ENCODE measurements around the gene RPS14.
"Not testable (repeated sequence)": the region's sequence is repeated elsewhere in the genome, so short reads cannot be mapped to it uniquely, and the experiment has no call there.

RPS14 gene

DNA sequence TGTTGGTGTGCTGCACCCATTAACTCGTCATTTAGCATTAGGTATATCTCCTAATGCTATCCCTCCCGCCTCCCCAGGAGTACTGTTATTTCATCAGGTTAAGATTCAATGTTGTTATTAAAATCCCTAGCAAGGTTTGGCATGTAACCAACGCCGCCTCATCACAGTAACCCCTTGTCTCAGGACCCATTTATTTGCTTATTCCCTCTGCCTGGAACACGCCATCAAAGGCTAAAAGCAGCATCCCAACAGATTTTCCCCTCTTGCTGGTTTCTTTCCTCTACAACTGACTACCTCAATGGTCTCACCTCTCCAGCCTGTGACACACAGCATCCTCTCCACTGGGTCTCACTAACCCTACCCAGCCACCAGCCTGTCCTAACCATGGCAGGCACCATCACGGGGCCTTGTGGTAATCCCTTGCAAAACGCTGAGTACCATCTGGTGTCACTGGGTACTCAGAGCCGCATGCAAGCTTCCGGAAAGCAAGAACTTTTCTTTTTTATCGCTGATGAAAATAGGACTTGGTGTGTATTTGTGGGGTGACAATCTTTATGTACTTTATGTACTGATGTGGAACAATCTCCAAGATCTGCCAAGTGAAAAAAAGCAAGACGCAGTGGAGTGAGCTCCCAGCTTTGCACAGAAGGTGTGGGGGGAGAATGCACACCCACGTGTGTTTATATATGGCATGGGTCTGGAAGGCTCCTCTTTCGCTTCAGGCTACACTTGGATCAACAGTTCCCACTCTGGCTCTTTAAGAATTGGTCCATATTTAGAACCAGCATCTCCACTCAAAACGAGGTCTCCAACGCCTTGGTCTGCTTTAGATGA lies 6.1 kb downstream of the RPS14 start:
- DNase-seq = no peak

DNA sequence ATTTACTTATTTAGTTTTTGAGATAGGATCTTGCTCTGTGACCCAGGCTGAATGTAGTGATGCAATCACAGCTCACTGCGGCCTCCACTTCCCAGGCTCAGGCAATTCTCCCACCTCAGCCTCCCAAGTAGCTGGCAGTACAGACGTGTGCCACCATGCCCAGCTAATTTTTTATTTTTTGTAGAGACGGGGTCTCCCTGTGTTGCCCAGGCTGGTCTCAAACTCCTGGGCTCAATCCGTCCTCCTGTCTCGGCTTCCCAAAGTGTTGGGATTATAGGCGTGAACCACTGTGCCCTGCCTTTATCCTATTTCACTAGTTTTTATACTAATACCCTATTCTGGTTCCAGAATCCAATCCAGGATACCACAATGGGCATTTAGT lies 6.8 kb downstream of the RPS14 start:
- DNase-seq = no peak

GRCh38 chr5:150441813-150442698 lies 7.5 kb downstream of the RPS14 start:
- DNase-seq = no peak

GRCh38 chr5:150440948-150441812 lies 8.4 kb downstream of the RPS14 start:
- DNase-seq = no peak

- DNase-seq = no peak
Measured at GRCh38 chr5:150438873-150439546, 10.5 kb downstream of the RPS14 start.

GRCh38 chr5:150436141-150436680 lies 13.3 kb downstream of the RPS14 start:
- peak in 1 of 2 experiments; percentile 20 for DNase-seq

DNA sequence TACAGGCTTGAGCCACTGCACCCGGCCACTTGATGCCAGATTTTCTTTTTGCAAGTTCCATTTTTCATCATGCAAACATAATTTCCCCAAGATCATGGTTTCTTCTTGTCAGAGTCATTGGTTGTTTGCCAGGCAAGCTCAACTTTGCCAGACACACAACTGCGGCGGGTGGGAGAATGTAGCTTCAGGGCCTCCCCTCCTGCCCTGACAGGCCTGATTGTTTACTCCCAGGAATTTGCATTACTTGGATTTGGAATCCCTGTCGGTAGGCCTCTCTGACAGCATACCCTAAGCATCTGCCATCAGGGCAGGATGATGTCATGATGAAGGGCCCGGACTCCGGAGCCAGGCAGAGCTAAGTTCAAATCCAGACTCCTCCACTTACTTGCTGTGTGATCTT lies 15.1 kb downstream of the RPS14 start:
- DNase-seq = no peak

DNA sequence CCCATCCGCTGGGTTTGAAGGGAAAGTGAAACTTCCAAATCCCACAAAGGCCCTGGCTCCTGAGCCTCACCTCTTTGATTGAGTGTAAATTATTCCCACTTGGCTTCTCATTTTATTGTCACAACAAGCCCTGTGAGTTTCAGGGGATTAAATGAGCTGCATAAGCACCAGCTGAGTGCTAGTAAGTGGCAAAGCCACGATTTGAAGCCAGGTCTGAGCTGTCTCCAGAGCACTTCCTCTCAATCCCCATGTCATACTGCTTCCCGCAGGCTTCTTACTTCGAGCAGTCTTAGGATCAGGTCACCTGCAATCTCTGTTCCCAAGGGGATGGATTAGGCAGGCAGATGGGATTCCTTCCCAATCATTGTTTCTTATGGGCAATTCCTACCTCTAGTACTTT lies 18.0 kb downstream of the RPS14 start:
- DNase-seq = no peak

DNA sequence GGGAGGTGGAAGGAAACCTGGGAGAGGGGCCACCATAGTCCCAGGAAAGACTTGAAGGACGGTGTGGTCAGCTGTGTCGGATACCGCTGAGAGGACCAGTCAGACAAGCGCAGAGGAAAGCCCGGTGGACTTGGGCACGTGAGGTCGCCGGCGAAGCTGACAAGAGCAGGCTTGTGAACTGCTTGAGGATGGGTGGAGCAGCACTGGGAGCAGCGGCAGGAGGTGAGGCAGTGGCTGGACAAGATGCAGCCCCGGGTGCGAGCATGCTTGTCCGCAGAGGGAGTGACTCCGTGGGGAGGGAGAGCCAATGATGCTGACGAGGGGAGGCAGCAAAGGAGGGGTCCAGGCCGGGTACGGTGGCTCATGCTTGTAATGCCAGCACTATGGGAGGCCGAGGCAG lies 18.5 kb downstream of the RPS14 start:
- no peak for DNase-seq

DNA sequence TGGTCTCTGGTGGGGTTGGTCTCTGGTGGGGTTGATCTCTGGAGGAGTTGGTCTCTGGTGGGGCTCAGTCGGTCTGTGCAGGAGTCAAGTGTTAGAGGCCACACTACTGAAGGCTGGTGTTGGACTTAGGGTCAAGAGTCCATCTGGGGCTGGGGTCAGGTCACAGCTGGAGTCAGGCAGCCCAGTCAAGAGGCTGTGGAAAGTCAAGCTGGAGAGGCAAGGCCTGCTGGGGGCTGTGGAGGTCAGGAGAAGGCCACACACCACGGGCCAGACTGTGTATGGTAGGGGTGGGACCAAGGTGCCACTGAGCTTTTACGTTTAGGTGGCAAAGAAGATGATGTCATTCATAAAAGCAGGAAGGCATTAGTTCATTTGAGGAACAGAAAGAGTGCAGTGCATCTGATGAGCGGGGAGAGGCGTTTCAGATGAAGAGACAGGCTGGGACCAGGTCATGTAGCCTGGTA lies 20.1 kb downstream of the RPS14 start:
- DNase-seq = no peak

DNA sequence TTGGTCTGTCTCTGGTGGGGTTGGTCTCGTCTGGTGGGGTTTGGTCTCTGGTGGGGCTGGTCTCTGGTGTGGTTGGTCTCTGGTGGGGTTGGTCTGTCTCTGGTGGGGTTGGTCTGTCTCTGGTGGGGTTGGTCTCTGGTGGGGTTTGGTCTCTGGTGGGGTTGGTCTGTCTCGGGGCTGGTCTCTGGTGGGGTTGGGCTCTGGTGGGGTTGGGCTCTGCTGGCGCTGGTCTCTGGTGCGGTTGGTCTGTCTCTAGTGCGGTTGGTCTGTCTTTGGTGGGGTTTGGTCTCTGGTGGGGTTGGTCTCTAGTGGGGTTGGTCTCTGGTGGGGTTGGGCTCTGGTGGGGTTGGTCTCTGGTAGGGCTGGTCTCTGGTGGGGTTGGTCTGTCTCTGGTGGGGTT lies 20.6 kb downstream of the RPS14 start:
- DNase-seq = no peak

DNA sequence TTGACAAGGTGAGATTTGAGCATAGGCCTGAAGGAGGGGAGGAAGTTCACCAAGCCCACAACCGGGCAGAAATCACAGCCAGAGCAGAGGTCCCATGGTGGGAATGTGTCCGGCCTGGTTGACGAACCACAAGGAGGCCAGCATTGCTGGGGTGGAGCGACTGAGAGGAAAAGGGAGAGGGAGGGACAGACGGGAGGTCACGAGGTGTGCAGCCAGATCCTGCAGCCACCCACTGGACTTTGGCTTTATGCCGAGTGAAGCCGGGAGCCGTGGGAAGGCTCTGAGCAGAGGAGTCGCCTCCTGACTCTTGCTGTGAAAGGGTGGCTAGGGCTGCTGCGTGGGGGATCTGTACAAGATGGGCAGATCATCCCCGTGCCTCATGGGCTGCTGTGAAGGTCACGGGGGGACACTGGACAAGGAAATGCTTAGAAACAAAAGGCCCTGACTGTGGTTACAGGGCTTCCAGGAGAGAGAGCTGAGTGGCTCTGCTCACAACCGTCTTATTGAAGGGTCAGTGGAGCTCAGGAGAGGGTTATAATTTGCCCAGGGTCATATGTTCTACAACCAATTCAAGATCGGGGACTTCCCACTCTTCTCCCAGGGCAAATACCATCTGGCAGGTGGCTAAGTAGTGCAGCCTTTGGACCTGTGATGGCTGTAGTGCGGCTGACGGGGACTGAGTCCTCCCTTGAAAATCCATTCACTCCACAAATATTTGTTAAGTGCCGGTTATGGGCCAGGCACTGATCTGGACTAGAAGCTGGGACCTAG lies 21.2 kb downstream of the RPS14 start:
- no peak for DNase-seq

DNA sequence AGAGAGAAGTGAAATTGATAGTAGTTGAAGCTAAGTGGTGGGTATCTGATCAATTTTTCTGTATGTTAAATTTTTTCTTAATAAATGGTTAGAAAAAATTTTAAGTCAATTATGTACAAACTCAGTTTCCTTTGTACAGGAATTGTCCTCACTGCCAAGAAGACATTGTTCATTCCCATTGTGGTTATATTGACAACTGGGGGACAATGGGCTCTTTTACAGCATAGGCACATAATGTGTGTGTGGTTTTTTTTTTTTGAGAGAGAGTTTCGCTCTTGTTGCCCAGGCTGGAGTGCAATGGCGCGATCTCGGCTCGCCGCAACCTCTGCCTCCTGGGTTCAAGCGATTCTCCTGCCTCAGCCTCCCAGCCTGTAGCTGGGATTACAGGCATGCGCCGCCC lies 23.4 kb downstream of the RPS14 start:
- not testable (repeated sequence) for DNase-seq

- DNase-seq = no peak
Measured at GRCh38 chr5:150422758-150423157, 26.8 kb downstream of the RPS14 start.

GRCh38 chr5:150422075-150422474 lies 27.5 kb downstream of the RPS14 start:
- no peak for DNase-seq

GRCh38 chr5:150419630-150420270 lies 29.8 kb downstream of the RPS14 start:
- no peak for DNase-seq

DNA sequence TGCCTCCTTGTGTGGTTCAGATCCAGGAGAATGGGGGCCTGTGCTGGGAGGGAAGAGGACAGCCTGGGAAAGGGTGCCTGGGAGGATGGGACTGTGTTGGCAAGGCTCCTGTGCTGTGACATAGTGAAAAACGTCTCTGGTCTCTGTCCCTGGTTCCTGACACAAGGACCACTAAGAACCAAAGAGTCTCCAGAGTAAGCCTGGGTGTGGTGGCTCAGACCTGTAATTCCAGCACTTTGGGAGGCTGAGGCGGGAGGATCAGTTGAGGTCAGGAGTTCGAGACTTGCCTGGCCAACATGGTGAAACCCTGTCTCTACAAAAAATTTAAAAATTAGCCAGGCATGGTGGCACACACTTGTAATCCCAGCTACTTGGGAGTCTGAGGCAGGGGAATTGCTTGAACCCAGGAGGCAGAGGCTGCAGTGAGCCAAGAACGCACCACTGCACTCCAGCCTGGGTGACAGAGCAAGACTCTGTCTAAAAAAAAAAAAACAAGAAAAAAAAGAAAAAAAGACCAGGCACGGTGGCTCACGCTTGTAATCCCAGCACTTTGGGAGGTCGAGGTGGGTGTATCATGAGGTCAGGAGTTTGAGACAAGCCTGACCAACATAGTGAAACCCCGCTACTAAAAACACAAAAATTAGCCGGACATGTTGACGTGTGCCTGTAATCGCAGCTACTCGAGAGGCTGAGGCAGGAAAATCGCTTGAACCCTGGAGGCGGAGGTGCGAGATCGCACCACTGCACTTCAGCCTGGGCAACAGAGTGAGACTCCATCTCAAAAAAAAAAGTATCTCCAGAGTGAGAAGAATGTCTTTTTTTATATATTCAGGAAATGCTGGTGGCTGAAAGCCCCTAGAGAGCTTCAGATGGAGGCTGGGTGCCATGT lies 35.4 kb downstream of the RPS14 start:
- DNase-seq = not testable (repeated sequence)

GRCh38 chr5:150413176-150413901 lies 36.2 kb downstream of the RPS14 start:
- DNase-seq = no peak

Data from cerebellar nuclear complex (tissue), 1 donor.